GM11168 (cell line): ENCODE measurements around the gene ANKRD50.

Source experiments
- in situ Hi-C: fragments of 300-500 bp; cut with MboI; formaldehyde crosslinking; loops from one replicate; pipeline ENCODE4 v1.12.0; 2022; ENCODE audit warnings: low sequenced_read_pairs; ENCODE audit not compliant: unreplicated experiment

The ANKRD50 gene, protein sequence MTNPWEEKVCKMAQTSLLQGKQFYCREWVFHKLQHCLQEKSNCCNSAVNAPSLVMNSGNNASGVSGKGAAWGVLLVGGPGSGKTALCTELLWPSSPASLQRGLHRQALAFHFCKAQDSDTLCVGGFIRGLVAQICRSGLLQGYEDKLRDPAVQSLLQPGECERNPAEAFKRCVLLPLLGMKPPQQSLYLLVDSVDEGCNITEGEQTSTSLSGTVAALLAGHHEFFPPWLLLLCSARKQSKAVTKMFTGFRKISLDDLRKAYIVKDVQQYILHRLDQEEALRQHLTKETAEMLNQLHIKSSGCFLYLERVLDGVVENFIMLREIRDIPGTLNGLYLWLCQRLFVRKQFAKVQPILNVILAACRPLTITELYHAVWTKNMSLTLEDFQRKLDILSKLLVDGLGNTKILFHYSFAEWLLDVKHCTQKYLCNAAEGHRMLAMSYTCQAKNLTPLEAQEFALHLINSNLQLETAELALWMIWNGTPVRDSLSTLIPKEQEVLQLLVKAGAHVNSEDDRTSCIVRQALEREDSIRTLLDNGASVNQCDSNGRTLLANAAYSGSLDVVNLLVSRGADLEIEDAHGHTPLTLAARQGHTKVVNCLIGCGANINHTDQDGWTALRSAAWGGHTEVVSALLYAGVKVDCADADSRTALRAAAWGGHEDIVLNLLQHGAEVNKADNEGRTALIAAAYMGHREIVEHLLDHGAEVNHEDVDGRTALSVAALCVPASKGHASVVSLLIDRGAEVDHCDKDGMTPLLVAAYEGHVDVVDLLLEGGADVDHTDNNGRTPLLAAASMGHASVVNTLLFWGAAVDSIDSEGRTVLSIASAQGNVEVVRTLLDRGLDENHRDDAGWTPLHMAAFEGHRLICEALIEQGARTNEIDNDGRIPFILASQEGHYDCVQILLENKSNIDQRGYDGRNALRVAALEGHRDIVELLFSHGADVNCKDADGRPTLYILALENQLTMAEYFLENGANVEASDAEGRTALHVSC (N-terminal part only)

DNA sequence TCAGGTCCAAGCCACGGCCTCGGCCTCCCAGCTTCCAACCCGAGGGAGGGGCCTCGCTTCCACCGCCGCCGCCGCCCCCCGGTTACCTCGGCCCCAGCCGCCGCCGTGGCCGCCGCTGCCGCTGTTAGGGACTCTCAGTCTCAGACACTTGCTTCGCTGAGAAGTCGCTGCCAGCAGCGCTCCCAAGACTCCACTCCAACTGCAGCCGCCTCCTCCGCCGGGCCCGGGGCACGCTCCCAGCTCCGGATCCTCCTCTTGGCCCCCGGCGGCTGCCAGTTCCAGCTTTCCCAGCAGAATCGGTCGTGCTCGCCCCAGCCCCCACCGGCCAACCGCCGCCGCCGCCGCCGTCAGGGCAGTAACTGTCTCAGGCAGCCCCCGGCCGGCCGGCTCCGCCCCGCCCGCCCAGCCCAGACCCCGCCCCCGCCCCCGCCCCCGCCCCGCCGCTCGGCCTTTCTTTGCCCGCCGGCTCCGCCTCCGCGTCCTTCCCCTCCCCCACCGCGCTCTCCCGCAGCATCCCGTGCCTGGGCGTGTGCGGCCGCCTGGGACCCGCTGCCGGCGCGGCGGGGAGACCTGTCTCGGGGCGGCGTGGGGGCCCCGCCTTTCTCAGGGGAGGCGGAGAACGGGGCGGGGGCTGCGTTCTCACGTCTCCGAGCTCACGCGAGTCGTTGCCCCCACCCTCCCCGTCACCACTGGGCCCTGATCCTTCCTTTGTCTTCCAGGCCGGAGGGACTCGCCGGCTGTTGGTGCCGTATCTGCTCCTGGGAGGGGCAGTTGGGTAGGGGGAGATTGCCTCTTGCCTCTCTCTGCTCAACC, at the start of gene ANKRD50:
Gene ANKRD50, minus strand, starts transcription at position 361 of the 813 bp plus-strand sequence. CDS start 2,221 bp downstream, outside the sequence.
- in situ Hi-C loops, result no loop called here

GRCh38 chr4:124757126-124757525, 44.6 kb upstream of the ANKRD50 start:
- in situ Hi-C loops, result no loop called here

- in situ Hi-C loops, result no loop called here
These were observed 42.1 kb upstream of the ANKRD50 start for GRCh38 chr4:124754681-124755080.

DNA sequence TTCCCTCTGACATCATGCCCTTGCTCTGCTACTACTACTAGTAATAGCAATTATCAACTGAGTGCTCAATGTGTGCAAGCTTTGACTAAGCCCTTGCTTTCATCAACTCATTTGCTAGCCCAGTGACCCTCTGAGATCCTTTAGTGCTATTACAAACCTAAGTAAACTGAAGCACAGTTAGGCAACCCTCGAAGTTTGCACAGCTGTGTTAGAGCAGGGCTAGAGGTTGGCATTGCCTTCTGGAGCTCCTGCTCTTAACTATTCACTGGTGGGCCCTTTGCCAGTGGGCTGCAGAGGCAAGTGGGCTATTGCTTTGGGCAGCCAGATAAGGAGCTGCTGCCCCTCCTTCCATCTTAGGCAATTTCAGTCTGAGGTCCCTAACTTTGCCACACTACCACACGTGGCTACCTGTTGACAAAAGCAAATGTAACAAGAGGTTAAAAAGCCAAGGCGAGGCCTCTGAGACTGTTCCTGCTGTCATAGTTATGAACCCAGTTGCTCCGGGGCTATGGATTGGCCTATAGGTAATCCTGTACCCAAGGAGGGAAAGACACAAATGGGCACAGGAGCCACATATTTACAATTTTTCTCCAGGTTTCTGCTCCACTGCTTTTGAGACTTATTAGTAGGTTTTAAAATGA, 41.5 kb upstream of the ANKRD50 start:
- in situ Hi-C loops, result no loop called here

DNA sequence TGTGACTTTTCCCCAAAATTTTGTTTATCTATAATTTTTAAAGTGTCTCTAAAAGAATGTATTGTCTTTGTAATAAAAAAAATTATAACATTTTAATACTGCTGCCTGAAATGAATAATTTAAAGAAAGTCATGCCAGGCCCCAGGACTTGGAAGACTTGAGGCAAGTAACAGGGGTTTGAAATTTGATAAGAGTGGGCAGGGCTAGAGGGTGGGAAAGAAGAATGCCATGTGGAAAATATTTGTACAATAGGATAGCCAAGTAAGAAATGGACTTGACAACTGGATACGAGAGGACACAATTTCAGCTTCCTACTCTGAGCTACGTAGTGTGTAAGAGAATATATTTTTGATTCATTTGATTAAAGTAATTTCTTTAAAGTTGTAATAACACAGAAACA, 36.9 kb upstream of the ANKRD50 start:
- in situ Hi-C loops, result no loop called here

DNA sequence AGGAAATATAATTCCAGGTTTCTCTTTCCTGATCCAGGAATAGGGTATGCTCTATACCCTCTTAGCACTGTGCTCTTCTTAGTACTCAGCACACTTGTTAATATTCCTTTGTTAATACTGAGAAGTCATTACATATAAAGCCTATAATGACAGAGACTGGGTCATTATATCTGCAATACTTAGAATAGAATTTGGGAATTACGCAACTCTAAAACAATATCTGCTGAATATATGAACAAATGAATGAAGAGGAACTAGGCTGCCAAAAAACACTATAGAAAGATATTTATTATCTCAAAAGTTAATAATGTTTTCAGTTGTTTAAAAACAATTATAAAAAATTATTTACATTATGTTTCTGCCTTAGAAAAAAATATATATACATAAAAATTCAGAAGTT, 36.4 kb upstream of the ANKRD50 start:
- in situ Hi-C loops, result no loop called here

DNA sequence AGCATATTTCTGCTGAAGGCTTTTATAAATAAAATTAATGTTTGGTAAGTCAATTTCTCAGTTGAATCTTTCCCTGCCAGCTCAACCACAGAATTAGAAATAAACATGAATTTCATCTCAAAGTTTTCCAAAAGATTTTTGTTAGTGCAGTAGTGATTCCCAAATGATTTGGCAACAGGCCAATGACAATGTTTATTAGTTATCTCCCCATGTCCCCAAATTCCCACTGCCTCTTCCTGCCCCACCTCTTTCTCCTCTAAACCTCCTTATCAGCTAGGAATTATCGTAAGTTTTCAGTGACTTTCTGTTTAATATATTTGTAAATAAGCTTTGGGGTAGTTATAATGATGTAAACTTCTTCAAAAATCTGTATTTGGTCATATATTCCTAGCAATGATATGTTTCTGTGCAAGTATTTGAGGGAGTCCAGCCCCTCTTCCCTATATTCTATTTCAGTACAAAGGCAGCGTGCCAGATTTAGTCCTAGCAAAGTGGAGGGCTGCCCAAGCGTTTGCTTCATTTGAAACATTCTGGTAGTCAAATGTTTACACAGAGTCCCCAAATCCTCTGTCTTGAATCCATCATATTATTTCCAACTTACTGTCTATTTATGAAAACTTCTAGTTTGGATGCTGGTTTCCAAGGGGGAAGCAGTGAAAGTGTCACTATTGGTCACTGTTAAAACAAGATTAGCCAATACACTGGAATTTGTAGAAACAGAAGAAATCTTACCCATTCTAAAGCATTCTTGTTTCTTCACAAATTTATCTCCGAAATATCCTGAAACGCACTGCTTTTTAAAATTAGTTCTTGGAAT, 33.7 kb upstream of the ANKRD50 start:
- in situ Hi-C loops, result no loop called here

- in situ Hi-C loops, result no loop called here
These were observed 31.2 kb upstream of the ANKRD50 start for GRCh38 chr4:124743711-124744110.

GRCh38 chr4:124740501-124740900, 28.0 kb upstream of the ANKRD50 start:
- in situ Hi-C loops, result no loop called here

- in situ Hi-C loops, result no loop called here
These were observed 26.5 kb upstream of the ANKRD50 start for GRCh38 chr4:124738994-124739393.

- in situ Hi-C loops, result no loop called here
These were observed 25.1 kb upstream of the ANKRD50 start for GRCh38 chr4:124737619-124738018.

- in situ Hi-C loops, result no loop called here
These were observed 24.0 kb upstream of the ANKRD50 start for GRCh38 chr4:124736526-124736925.

- in situ Hi-C loops, result no loop called here
These were observed 14.9 kb upstream of the ANKRD50 start for GRCh38 chr4:124727331-124727890.

GRCh38 chr4:124726269-124726668, 13.7 kb upstream of the ANKRD50 start:
- in situ Hi-C loops, result no loop called here

GRCh38 chr4:124722071-124722470, 9.5 kb upstream of the ANKRD50 start:
- in situ Hi-C loops, result no loop called here

DNA sequence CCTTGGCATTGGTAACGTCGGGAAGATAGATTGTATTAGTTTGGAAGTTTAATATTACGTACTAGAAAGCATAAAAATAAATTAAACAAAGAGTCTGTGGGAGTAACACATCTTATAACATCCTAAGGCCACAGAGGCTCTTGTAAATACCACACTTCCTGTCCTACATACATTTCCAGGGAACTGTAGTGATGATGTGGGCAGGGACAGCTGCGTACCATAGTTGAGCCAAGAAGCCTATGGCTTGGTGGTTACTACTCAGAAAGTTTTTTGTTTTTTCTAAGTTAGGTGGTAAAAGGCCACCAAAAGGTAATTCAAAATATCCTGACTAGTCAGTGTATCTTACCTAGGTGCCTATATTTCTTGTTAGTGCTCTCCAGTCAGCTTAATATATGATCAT, 4.6 kb upstream of the ANKRD50 start:
- in situ Hi-C loops, result no loop called here

- in situ Hi-C loops, result no loop called here
These were observed 657 bp upstream of the ANKRD50 start for GRCh38 chr4:124713185-124713592.

GRCh38 chr4:124711471-124712371, 811 bp downstream of the ANKRD50 start:
- in situ Hi-C loops, result no loop called here
